ENCODE results near the gene HFE.

GRCh38 chr6:26103141-26103769 lies 16.0 kb downstream of the HFE start:
- TF ChIP-seq, protein P1, sequence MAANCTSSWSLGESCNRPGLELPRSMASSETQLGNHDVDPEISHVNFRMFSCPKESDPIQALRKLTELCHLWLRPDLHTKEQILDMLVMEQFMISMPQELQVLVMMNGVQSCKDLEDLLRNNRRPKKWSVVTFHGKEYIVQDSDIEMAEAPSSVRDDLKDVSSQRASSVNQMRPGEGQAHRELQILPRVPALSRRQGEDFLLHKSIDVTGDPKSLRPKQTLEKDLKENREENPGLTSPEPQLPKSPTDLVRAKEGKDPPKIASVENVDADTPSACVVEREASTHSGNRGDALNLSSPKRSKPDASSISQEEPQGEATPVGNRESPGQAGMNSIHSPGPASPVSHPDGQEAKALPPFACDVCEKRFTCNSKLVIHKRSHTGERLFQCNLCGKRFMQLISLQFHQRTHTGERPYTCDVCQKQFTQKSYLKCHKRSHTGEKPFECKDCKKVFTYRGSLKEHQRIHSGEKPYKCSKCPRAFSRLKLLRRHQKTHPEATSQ (tag by site-specific recombination; IDR thresholded peaks at IDR 0.05), result no peak
- TF ChIP-seq KLF16 (tag by site-specific recombination; IDR thresholded peaks at IDR 0.05), result no peak
- TF ChIP-seq WT1 (tag by site-specific recombination; IDR thresholded peaks at IDR 0.05), result no peak
- peak; percentile 98 for TF ChIP-seq ZNF335 (tag by site-specific recombination; conservative IDR thresholded peaks at IDR 0.05)
- no peak for TF ChIP-seq ZNF214 (tag by site-specific recombination; IDR thresholded peaks at IDR 0.05; ENCODE audit: borderline replicate concordance)
- TF ChIP-seq, protein P2, sequence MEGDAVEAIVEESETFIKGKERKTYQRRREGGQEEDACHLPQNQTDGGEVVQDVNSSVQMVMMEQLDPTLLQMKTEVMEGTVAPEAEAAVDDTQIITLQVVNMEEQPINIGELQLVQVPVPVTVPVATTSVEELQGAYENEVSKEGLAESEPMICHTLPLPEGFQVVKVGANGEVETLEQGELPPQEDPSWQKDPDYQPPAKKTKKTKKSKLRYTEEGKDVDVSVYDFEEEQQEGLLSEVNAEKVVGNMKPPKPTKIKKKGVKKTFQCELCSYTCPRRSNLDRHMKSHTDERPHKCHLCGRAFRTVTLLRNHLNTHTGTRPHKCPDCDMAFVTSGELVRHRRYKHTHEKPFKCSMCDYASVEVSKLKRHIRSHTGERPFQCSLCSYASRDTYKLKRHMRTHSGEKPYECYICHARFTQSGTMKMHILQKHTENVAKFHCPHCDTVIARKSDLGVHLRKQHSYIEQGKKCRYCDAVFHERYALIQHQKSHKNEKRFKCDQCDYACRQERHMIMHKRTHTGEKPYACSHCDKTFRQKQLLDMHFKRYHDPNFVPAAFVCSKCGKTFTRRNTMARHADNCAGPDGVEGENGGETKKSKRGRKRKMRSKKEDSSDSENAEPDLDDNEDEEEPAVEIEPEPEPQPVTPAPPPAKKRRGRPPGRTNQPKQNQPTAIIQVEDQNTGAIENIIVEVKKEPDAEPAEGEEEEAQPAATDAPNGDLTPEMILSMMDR (tag by site-specific recombination; IDR thresholded peaks at IDR 0.05), result no peak
- TF ChIP-seq ZNF548 (tag by site-specific recombination; IDR thresholded peaks at IDR 0.05), result no peak
- TF ChIP-seq ZNF449 (tag by site-specific recombination; IDR thresholded peaks at IDR 0.05), result no peak
- TF ChIP-seq ELK4 (IDR thresholded peaks at IDR 0.05; ENCODE audit: borderline replicate concordance, low read depth, low read length), result no peak
- no peak for TF ChIP-seq REST (tag by site-specific recombination; IDR thresholded peaks at IDR 0.05)
- no peak for TF ChIP-seq ZNF19 (tag by site-specific recombination; IDR thresholded peaks at IDR 0.05; ENCODE audit: low read depth)
- no peak for TF ChIP-seq ZNF600 (tag by site-specific recombination; IDR thresholded peaks at IDR 0.05)
- TF ChIP-seq, protein P3, sequence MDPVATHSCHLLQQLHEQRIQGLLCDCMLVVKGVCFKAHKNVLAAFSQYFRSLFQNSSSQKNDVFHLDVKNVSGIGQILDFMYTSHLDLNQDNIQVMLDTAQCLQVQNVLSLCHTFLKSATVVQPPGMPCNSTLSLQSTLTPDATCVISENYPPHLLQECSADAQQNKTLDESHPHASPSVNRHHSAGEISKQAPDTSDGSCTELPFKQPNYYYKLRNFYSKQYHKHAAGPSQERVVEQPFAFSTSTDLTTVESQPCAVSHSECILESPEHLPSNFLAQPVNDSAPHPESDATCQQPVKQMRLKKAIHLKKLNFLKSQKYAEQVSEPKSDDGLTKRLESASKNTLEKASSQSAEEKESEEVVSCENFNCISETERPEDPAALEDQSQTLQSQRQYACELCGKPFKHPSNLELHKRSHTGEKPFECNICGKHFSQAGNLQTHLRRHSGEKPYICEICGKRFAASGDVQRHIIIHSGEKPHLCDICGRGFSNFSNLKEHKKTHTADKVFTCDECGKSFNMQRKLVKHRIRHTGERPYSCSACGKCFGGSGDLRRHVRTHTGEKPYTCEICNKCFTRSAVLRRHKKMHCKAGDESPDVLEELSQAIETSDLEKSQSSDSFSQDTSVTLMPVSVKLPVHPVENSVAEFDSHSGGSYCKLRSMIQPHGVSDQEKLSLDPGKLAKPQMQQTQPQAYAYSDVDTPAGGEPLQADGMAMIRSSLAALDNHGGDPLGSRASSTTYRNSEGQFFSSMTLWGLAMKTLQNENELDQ (tag by site-specific recombination; IDR thresholded peaks at IDR 0.05; ENCODE audit: low read depth), result no peak
